Inflammatory macrophage (primary cell): Measurements from ENCODE around the gene SLC25A21.
A peak's percentile ranks its signal among the peaks of the same experiment; 100 is the strongest.
"Not testable (repeated sequence)": the region's sequence is repeated elsewhere in the genome, so short reads cannot be mapped to it uniquely, and the experiment has no call there.

Experiments
- DNase-seq, 2 donors: peaks; one replicate each; pipeline ENCODE4 v3.0.0-alpha.2; 2020 to 2022
- total RNA-seq, 18 experiments: gene quantifications; one replicate each; lab custom pipeline; 2026; ENCODE audit warnings: mixed read lengths in 6 of 18, inconsistent platforms in 2 of 18; lab: John Stamatoyannopoulos, UW

SLC25A21 gene
- 0 to 0.86 (median 0.05) reads per million in 18 experiments for total RNA-seq

GRCh38 chr14:37172024-37172869, at the start of gene SLC25A21:
Gene SLC25A21, minus strand, starts transcription at chr14:37172606.
- no peak for DNase-seq

GRCh38 chr14:37221073-37221472, 48.7 kb upstream of the SLC25A21 start:
- DNase-seq, result no peak

- no peak for DNase-seq
Observed at GRCh38 chr14:37215345-37215744, 42.9 kb upstream of the SLC25A21 start.

GRCh38 chr14:37213016-37213415, 40.6 kb upstream of the SLC25A21 start:
- no peak for DNase-seq

- DNase-seq, result no peak
Observed at GRCh38 chr14:37210448-37210847, 38.0 kb upstream of the SLC25A21 start.

- not testable (repeated sequence) for DNase-seq
Observed at GRCh38 chr14:37209617-37210016, 37.2 kb upstream of the SLC25A21 start.

GRCh38 chr14:37205623-37206605, 33.5 kb upstream of the SLC25A21 start:
- DNase-seq, result not testable (repeated sequence)

- DNase-seq, result no peak
Observed at GRCh38 chr14:37203423-37203822, 31.0 kb upstream of the SLC25A21 start.

- no peak for DNase-seq
Observed at GRCh38 chr14:37202812-37203211, 30.4 kb upstream of the SLC25A21 start.

- no peak for DNase-seq
Observed at GRCh38 chr14:37202265-37202664, 29.9 kb upstream of the SLC25A21 start.

GRCh38 chr14:37201724-37202123, 29.3 kb upstream of the SLC25A21 start:
- no peak for DNase-seq

- no peak for DNase-seq
Observed at GRCh38 chr14:37198907-37199306, 26.5 kb upstream of the SLC25A21 start.

- DNase-seq, result no peak
Observed at GRCh38 chr14:37198273-37198598, 25.8 kb upstream of the SLC25A21 start.

- peak in 1 of 2 donors; percentile 40 for DNase-seq
Observed at GRCh38 chr14:37197421-37198272, 25.2 kb upstream of the SLC25A21 start, which contains the start of gene MIPOL1. Gene MIPOL1, plus strand, starts transcription at chr14:37197937. Its CDS starts 49,952 bp downstream, at chr14:37247889.

- no peak for DNase-seq
Observed at GRCh38 chr14:37196604-37197420, 24.4 kb upstream of the SLC25A21 start.

GRCh38 chr14:37195327-37195726, 22.9 kb upstream of the SLC25A21 start:
- DNase-seq, result no peak

GRCh38 chr14:37194698-37195097, 22.3 kb upstream of the SLC25A21 start:
- no peak for DNase-seq

- not testable (repeated sequence) for DNase-seq
Observed at GRCh38 chr14:37189733-37190132, 17.3 kb upstream of the SLC25A21 start.

- not testable (repeated sequence) for DNase-seq
Observed at GRCh38 chr14:37187840-37188577, 15.6 kb upstream of the SLC25A21 start.

- DNase-seq, result no peak
Observed at GRCh38 chr14:37187294-37187693, 14.9 kb upstream of the SLC25A21 start.

GRCh38 chr14:37186865-37187264, 14.5 kb upstream of the SLC25A21 start:
- DNase-seq, result no peak
